Measurements from ENCODE around the gene AFAP1L2. TPM values are rescaled to one million over a fixed set of nuclear protein-coding genes. Genes with fewer than 3 reads are reported as not detected.

AFAP1L2 gene, protein sequence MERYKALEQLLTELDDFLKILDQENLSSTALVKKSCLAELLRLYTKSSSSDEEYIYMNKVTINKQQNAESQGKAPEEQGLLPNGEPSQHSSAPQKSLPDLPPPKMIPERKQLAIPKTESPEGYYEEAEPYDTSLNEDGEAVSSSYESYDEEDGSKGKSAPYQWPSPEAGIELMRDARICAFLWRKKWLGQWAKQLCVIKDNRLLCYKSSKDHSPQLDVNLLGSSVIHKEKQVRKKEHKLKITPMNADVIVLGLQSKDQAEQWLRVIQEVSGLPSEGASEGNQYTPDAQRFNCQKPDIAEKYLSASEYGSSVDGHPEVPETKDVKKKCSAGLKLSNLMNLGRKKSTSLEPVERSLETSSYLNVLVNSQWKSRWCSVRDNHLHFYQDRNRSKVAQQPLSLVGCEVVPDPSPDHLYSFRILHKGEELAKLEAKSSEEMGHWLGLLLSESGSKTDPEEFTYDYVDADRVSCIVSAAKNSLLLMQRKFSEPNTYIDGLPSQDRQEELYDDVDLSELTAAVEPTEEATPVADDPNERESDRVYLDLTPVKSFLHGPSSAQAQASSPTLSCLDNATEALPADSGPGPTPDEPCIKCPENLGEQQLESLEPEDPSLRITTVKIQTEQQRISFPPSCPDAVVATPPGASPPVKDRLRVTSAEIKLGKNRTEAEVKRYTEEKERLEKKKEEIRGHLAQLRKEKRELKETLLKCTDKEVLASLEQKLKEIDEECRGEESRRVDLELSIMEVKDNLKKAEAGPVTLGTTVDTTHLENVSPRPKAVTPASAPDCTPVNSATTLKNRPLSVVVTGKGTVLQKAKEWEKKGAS
- total RNA-seq (2021; fragmentation: NEBNext Ultra II Directional; extraction: Animal tissue kit (Norgen Biotek cat#: 25700)), result under 1 TPM in 2 of 6 experiments, not detected in 4; 0.07 to 0.09 TPM
- long read RNA-seq, result 0 reads

DNA sequence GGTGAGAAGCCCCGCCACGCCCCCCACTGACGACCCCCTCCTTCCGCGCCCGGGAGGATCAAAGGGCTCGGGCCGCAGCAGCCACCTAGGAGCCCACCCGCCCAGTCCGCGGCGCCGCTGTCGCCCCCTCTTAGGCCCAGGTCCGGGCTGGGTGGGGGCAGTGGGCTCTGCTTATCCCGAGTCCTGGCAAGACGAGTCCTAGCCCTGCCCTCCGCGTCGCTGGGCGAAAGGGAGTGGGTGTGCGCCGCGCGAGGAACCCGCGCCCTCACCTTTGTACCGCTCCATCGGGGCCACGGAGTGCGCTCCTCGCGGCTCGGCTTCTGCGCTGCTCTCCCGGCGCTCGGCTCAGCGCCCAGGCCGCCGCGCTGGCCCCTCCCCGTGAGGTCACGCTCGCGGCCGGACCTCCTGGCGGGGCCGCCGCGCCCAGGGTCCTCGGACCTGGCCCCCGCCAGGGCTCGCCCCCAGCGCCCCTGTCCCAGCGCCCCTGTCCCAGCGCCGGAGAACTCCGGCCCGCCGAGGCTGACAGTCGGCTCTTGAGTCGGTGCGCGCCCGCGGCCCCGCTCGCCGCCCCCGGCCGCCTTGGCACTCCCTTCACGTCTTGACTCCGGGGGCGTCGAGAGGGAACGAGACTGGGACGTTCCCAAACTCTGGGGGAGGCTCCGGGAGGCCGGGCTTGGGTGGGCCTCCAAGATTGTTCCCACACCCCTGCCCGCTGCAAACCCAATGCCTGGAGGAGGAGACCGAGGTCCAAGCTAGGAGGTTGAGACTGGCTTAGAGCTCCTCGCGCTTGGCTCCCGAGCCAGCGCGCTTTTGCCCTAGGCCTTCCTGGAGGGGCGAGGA, at the start of gene AFAP1L2:
Gene AFAP1L2, minus strand, starts transcription at position 332 of the 840 bp plus-strand sequence. Its CDS starts 47 bp downstream, at position 285.
- Mint-ChIP-seq H3K27me3 (ENCODE audit: insufficient read depth) (peaks cover 53% of the 10 kb centered on the region), H3K4me1 (ENCODE audit: low read depth) (peaks cover 7% of the 10 kb centered on the region; the same call in 1 of the 2 replicates), H3K9me3 (no peaks in the 10 kb centered on the region; the same call in 1 of the 2 replicates), H3K4me3 (no peak within 1 kb of the TSS), H3K27ac (no peak within 1 kb of the TSS), H3K36me3 (ENCODE audit: low read depth) (no peaks in the 10 kb centered on the region)
- DNase-seq, result no peak
- TF ChIP-seq, protein P1, sequence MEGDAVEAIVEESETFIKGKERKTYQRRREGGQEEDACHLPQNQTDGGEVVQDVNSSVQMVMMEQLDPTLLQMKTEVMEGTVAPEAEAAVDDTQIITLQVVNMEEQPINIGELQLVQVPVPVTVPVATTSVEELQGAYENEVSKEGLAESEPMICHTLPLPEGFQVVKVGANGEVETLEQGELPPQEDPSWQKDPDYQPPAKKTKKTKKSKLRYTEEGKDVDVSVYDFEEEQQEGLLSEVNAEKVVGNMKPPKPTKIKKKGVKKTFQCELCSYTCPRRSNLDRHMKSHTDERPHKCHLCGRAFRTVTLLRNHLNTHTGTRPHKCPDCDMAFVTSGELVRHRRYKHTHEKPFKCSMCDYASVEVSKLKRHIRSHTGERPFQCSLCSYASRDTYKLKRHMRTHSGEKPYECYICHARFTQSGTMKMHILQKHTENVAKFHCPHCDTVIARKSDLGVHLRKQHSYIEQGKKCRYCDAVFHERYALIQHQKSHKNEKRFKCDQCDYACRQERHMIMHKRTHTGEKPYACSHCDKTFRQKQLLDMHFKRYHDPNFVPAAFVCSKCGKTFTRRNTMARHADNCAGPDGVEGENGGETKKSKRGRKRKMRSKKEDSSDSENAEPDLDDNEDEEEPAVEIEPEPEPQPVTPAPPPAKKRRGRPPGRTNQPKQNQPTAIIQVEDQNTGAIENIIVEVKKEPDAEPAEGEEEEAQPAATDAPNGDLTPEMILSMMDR (IDR thresholded peaks at IDR 0.05), result no peak

DNA sequence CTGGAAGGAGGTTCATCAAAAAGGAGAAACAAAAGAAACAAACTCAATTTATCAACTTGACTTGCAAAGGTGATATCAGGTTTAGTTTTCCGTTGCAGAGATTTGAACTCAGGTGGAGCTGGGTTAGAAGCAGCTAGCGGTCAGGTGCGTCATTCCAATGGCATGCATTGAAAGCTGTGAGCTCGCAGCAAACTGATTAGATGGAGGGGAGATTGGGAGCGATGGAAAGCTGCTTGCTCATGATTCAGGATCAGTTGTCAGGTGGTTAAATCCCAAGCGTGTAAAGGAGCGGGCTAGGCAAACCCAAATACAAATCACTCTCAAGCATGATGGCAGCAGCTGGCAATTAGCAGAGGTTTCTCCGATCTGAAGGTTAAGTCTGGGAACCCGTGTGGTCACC, 49.3 kb upstream of the AFAP1L2 start:
- TF ChIP-seq, protein P1 (IDR thresholded peaks at IDR 0.05), result no peak
- Mint-ChIP-seq H3K4me1 (ENCODE audit: low read depth) (no peaks in the 10 kb centered on the region), H3K4me3 (no peak overlapping the region), H3K9me3 (no peaks in the 10 kb centered on the region), H3K36me3 (ENCODE audit: low read depth) (no peaks in the 10 kb centered on the region), H3K27me3 (ENCODE audit: insufficient read depth) (no peaks in the 10 kb centered on the region), H3K27ac (no peak overlapping the region)
- no peak for DNase-seq

DNA sequence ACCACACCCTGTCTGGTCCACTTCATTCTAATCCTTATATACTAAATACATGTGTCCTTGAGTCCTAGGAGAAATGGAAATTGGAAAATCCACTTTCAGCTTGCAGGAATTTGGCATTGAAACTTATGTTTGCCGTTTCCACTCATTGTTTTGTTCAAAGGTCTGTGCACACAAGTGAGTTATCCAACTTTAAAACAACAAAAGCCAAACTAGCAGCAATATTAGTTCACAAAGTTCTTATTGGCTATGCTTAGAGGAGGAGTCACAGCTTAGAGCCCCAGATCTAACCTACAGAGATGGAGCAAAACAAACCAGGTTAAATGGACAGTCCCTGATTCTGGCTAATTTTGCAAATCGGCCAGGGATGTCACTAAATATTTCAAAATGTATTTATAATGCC, 44.6 kb upstream of the AFAP1L2 start:
- no peak for DNase-seq
- Mint-ChIP-seq H3K4me1 (ENCODE audit: low read depth) (no peaks in the 10 kb centered on the region), H3K9me3 (no peaks in the 10 kb centered on the region), H3K4me3 (no peak overlapping the region), H3K36me3 (ENCODE audit: low read depth) (no peaks in the 10 kb centered on the region), H3K27ac (no peak overlapping the region), H3K27me3 (ENCODE audit: insufficient read depth) (no peaks in the 10 kb centered on the region; the same call in 1 of the 2 replicates)
- TF ChIP-seq, protein P1 (IDR thresholded peaks at IDR 0.05), result no peak

DNA sequence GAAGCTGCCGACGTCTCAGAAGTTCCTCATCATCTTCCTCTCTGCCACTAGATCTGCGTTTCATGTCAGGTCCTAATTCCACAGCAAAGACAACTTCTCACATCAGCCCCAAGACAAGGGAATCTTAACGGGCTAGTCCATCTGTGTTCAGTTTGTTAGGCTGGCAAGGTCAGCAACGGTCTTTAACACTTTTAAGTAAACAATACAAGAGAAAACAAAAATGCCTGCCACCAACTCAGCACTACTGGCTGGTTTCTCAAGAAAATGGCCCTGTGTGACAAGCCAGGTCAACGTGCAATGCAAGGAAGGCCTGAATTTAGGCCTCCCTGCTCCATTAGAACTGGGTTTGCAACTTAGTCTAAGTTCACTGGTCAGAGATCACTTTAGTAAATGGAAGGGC, 41.0 kb upstream of the AFAP1L2 start:
- H3K27me3 Mint-ChIP-seq (ENCODE audit: insufficient read depth), result no peaks in the 10 kb centered on the region; the same call in 1 of the 2 replicates

More for the DNA sequence above, 41.0 kb upstream of the AFAP1L2 start:
- no peak overlapping the region for H3K27ac Mint-ChIP-seq
- H3K9me3 Mint-ChIP-seq, result no peaks in the 10 kb centered on the region
- H3K4me1 Mint-ChIP-seq (ENCODE audit: low read depth), result no peaks in the 10 kb centered on the region
- no peaks in the 10 kb centered on the region for H3K36me3 Mint-ChIP-seq (ENCODE audit: low read depth)
- H3K4me3 Mint-ChIP-seq, result no peak overlapping the region
- TF ChIP-seq, protein P1 (IDR thresholded peaks at IDR 0.05), result no peak
- no peak for DNase-seq

Measured in HFFc6 (cell line).